K562 (cell line): ENCODE data around the gene IL26. TPM values are rescaled to one million over a fixed set of nuclear protein-coding genes. Genes with fewer than 3 reads are reported as not detected.

Source experiments
- CBX5 ChIP-seq: IDR thresholded peaks from 2 replicates; pipeline ENCODE4 v1.6.1; 2014; ENCODE audit warnings: low read depth, borderline replicate concordance
- CREM ChIP-seq: IDR thresholded peaks from 2 replicates; pipeline ENCODE4 v1.6.1; 2014; ENCODE audit warnings: antibody characterized with exemption, low read depth
- EHMT2 ChIP-seq: fragments of 450-650 bp; IDR thresholded peaks from 2 replicates; pipeline ENCODE4 v1.6.1; 2018; ENCODE audit warnings: antibody characterized with exemption
- FUS ChIP-seq: fragments of 200-400 bp; formaldehyde crosslinking; optimal IDR thresholded peaks from 2 replicates; pipeline ENCODE3; 2017; ENCODE audit warnings: low read depth, low read length
- GATAD2B ChIP-seq: fragments of 450-650 bp; IDR thresholded peaks from 2 replicates; pipeline ENCODE4 v1.6.1; 2017; ENCODE audit warnings: mild to moderate bottlenecking, borderline replicate concordance
- GTF2A2 ChIP-seq: IDR thresholded peaks from 2 replicates; pipeline ENCODE4 v1.6.1; 2016; ENCODE audit warnings: mild to moderate bottlenecking, missing genetic modification characterization, missing compliant biosample characterization
- HDAC6 ChIP-seq: IDR thresholded peaks from 2 replicates; pipeline ENCODE4 v1.6.1; 2012; ENCODE audit warnings: low read depth, mild to moderate bottlenecking, control low read depth, inconsistent platforms, low read length, moderate library complexity
- L3MBTL2 ChIP-seq: fragments of 450-650 bp; IDR thresholded peaks from 2 replicates; pipeline ENCODE4 v1.6.1; 2016; ENCODE audit warnings: mild to moderate bottlenecking, moderate library complexity
- MTA1 ChIP-seq: fragments of 450-650 bp; IDR thresholded peaks from 2 replicates; pipeline ENCODE4 v1.6.1; 2017; ENCODE audit warnings: borderline replicate concordance
- NR4A1 ChIP-seq, 2 experiments: fragments of 250-450 bp in 1 of 2; fragments of 450-650 bp in 1 of 2; sonication (Bioruptor Pico) in 1 of 2; IDR thresholded peaks; 2 replicates each; pipeline versions ENCODE4 v1.4.0 to v1.6.1; 2016 to 2020; ENCODE audit warnings: mild to moderate bottlenecking in 2 of 2, missing compliant biosample characterization in 1 of 2, missing genetic modification characterization in 1 of 2, moderate library complexity in 1 of 2
- PYGO2 ChIP-seq: fragments of 450-650 bp; IDR thresholded peaks from 2 replicates; pipeline ENCODE4 v1.6.1; 2016; ENCODE audit warnings: mild to moderate bottlenecking, missing genetic modification characterization, moderate library complexity, missing compliant biosample characterization
- RCOR1 ChIP-seq, 2 experiments: IDR thresholded peaks; 2 replicates each; pipeline ENCODE4 v1.6.1; 2012; ENCODE audit warnings: low read depth in 2 of 2, low read length in 2 of 2, borderline replicate concordance in 1 of 2, improper control_type of control experiment in 1 of 2
- SETDB1 ChIP-seq: IDR thresholded peaks from one replicate; pipeline ENCODE4 v1.6.1; 2012; ENCODE audit warnings: low read length, control low read depth, inconsistent platforms
- ZBTB8A ChIP-seq: fragments of 450-650 bp; IDR thresholded peaks from 2 replicates; pipeline ENCODE4 v1.6.1; 2018; ENCODE audit warnings: mild to moderate bottlenecking, moderate library complexity; ENCODE audit not compliant: partially characterized antibody
- ZC3H4 ChIP-seq: sonication (generic); formaldehyde crosslinking; IDR thresholded peaks from 2 replicates; pipeline ENCODE4 v1.9.0; 2021; ENCODE audit warnings: missing genetic modification reagents, borderline replicate concordance
- ZNF175 ChIP-seq: fragments of 200-800 bp; sonication (Bioruptor generic); IDR thresholded peaks from 2 replicates; pipeline ENCODE4 v1.6.1; 2016; ENCODE audit warnings: low read depth, mild to moderate bottlenecking, missing genetic modification characterization, missing compliant biosample characterization
- ZNF239 ChIP-seq: fragments of 250-450 bp; sonication (Bioruptor Pico); IDR thresholded peaks from 2 replicates; pipeline ENCODE4 v1.4.0; 2020; ENCODE audit warnings: mild to moderate bottlenecking
- ZNF280B ChIP-seq: fragments of 250-450 bp; sonication (Bioruptor Pico); IDR thresholded peaks from 2 replicates; pipeline ENCODE4 v1.5.1; 2021; ENCODE audit warnings: mild to moderate bottlenecking
- polyA plus RNA-seq, 8 experiments: library from polyadenylated mRNA; depleted of rRNA in 4 of 8; stranded (reverse) in 5 of 8; unstranded in 3 of 8; fragments of >200 nt; fragmentation: Nextera tagmentation in 2 of 8; fragmentation: Illumina TruSeq in 1 of 8; extraction: Ambion mirVana in 2 of 8; extraction: Trizol in 1 of 8; gene quantifications; 2 replicates each; pipeline versions ENCODE4 v1.2.1 to v1.2.3, GENCODE V29; 2011 to 2014; ENCODE audit warnings: inconsistent platforms in 1 of 8, missing spikeins in 1 of 8
- total RNA-seq, 7 experiments: library from RNA; depleted of rRNA in 6 of 7; stranded (reverse); fragments of >200 nt in 6 of 7; fragmentation: Illumina TruSeq in 2 of 7; extraction: Trizol in 2 of 7; gene quantifications; 2 replicates each; pipeline versions ENCODE4 v1.2.1 to v1.2.3, GENCODE V29; 2011 to 2021; ENCODE audit warnings: low replicate concordance in 1 of 7
- TF ChIP-seq, protein P1 (sequence below): fragments of 250-450 bp; sonication (Bioruptor Pico); IDR thresholded peaks from 2 replicates; pipeline ENCODE4 v1.9.0; 2021; ENCODE audit warnings: mild to moderate bottlenecking
- TF ChIP-seq, protein P2 (sequence below): fragments of 250-450 bp; sonication (Bioruptor Pico); IDR thresholded peaks from 2 replicates; pipeline ENCODE4 v1.8.0; 2022; ENCODE audit warnings: inconsistent platforms, mild to moderate bottlenecking, moderate library complexity, borderline replicate concordance
- TF ChIP-seq, protein P3 (sequence below): sonication (generic); formaldehyde crosslinking; IDR thresholded peaks from 2 replicates; pipeline ENCODE4 v1.8.0; 2022; ENCODE audit warnings: mild to moderate bottlenecking, missing genetic modification reagents

IL26 gene
- total and polyA plus RNA-seq, 9 of the 15 experiments (the other 6 are each of a cell fraction or from before 2014, with no cell fraction given), result not detected

DNA sequence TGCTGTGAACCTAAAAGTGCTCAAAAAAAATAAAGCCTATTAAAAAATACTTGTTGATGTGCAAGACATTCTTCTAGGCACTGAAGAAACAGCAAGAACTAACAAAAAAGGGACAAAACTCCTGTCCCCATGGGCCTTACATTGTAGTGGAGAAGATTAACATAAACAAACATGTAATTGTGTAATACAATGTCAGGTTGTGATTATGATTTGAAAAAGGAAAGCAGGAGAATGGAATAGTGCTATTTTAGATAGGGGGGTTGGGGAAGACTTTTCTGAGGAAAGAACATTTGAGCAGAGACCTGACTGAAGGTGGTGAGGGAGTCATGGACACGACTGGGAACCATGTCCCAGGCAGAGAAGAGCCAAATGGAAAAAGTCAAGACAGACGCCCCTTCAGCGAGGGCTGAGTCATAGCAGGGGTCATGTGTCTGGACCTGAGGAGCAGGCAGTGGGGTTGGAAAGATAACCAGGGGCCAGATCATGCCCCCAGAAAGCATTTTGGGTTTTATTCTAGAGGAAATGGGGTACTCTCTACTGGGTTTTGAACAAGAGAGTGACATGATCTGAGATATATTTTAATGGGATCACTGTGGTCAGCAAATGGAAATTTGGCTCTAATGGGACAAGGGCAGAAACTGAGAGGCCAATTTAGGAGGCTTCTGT lies 46.7 kb downstream of the IL26 start (continued):
- no peak; the same call in 1 of the 2 replicates for TF ChIP-seq EHMT2
- no peak for TF ChIP-seq HDAC6
- no peak for TF ChIP-seq ZNF280B (CRISPR knock-in tag)
- no peak for TF ChIP-seq L3MBTL2
- TF ChIP-seq FUS, result no peak
- TF ChIP-seq SETDB1, result no peak
- TF ChIP-seq CBX5, result no peak
- TF ChIP-seq MTA1, result no peak
- no peak for TF ChIP-seq GATAD2B
- no peak for TF ChIP-seq ZC3H4 (CRISPR knock-in tag)
- no peak for TF ChIP-seq NR4A1 (CRISPR knock-in tag; IDR thresholded peaks at IDR 0.05)
- TF ChIP-seq NR4A1 (tag; IDR thresholded peaks at IDR 0.05), result peak; percentile 71
- no peak for TF ChIP-seq ZBTB8A
- TF ChIP-seq, protein P1, sequence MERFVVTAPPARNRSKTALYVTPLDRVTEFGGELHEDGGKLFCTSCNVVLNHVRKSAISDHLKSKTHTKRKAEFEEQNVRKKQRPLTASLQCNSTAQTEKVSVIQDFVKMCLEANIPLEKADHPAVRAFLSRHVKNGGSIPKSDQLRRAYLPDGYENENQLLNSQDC (CRISPR knock-in tag), result no peak
- TF ChIP-seq ZNF175 (CRISPR knock-in tag), result peak; percentile 88
- no peak for TF ChIP-seq PYGO2
- no peak for TF ChIP-seq GTF2A2
- TF ChIP-seq, protein P2, sequence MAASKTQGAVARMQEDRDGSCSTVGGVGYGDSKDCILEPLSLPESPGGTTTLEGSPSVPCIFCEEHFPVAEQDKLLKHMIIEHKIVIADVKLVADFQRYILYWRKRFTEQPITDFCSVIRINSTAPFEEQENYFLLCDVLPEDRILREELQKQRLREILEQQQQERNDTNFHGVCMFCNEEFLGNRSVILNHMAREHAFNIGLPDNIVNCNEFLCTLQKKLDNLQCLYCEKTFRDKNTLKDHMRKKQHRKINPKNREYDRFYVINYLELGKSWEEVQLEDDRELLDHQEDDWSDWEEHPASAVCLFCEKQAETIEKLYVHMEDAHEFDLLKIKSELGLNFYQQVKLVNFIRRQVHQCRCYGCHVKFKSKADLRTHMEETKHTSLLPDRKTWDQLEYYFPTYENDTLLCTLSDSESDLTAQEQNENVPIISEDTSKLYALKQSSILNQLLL (CRISPR knock-in tag), result no peak
- no peak for TF ChIP-seq CREM
- TF ChIP-seq ZNF239 (CRISPR knock-in tag), result no peak
- TF ChIP-seq, protein P3, sequence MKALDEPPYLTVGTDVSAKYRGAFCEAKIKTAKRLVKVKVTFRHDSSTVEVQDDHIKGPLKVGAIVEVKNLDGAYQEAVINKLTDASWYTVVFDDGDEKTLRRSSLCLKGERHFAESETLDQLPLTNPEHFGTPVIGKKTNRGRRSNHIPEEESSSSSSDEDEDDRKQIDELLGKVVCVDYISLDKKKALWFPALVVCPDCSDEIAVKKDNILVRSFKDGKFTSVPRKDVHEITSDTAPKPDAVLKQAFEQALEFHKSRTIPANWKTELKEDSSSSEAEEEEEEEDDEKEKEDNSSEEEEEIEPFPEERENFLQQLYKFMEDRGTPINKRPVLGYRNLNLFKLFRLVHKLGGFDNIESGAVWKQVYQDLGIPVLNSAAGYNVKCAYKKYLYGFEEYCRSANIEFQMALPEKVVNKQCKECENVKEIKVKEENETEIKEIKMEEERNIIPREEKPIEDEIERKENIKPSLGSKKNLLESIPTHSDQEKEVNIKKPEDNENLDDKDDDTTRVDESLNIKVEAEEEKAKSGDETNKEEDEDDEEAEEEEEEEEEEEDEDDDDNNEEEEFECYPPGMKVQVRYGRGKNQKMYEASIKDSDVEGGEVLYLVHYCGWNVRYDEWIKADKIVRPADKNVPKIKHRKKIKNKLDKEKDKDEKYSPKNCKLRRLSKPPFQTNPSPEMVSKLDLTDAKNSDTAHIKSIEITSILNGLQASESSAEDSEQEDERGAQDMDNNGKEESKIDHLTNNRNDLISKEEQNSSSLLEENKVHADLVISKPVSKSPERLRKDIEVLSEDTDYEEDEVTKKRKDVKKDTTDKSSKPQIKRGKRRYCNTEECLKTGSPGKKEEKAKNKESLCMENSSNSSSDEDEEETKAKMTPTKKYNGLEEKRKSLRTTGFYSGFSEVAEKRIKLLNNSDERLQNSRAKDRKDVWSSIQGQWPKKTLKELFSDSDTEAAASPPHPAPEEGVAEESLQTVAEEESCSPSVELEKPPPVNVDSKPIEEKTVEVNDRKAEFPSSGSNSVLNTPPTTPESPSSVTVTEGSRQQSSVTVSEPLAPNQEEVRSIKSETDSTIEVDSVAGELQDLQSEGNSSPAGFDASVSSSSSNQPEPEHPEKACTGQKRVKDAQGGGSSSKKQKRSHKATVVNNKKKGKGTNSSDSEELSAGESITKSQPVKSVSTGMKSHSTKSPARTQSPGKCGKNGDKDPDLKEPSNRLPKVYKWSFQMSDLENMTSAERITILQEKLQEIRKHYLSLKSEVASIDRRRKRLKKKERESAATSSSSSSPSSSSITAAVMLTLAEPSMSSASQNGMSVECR (CRISPR knock-in tag), result no peak
- no peak for TF ChIP-seq RCOR1 (IDR thresholded peaks at IDR 0.05; ENCODE audit: borderline replicate concordance in 1 of 2, low read depth in 2 of 2, low read length in 2 of 2)
